AG04450 (cell line): ENCODE measurements around the gene INTS1. TPM values are rescaled to one million over a fixed set of nuclear protein-coding genes. Genes with fewer than 3 reads are reported as not detected.

Source experiments
- CTCF ChIA-PET: fragments of 300-600, 350-600 bp; formaldehyde crosslinking; extraction: SDS; loops from one replicate; lab custom pipeline; 2022; ENCODE audit warnings: antibody characterized with exemption, inconsistent platforms; lab: Charles Lee
- POLR2A ChIA-PET: fragments of 350-600 bp; formaldehyde crosslinking; extraction: SDS; loops from one replicate; lab custom pipeline; 2021; ENCODE audit warnings: antibody characterized with exemption, inconsistent platforms; lab: Yijun Ruan, JAX
- DNase-seq: peaks from one replicate; pipeline ENCODE4 v3.0.0-alpha.2; 2011; ENCODE audit warnings: low read depth, low spot score
- H3K27ac ChIP-seq: one replicate; pipeline ENCODE4 v1.5.1; 2012; ENCODE audit warnings: low read depth, low read length, control low read depth
- H3K27me3 ChIP-seq: one replicate; pipeline ENCODE4 v1.6.0; 2012; ENCODE audit warnings: low read length; ENCODE audit not compliant: control insufficient read depth, insufficient read depth
- H3K4me3 ChIP-seq: 2 replicates; pipeline ENCODE4 v1.5.1; 2011; ENCODE audit warnings: mild to moderate bottlenecking, low read depth, low read length, control low read depth
- H3K9me3 ChIP-seq: 2 replicates; pipeline ENCODE4 v1.5.1; 2012; ENCODE audit warnings: low read length; ENCODE audit not compliant: control insufficient read depth, insufficient read depth
- CTCF ChIP-seq: IDR thresholded peaks from 2 replicates; pipeline ENCODE4 v1.5.1; 2011; ENCODE audit warnings: low read depth, low read length, control low read depth, inconsistent platforms
- polyA plus RNA-seq: library from polyadenylated mRNA; depleted of rRNA; stranded (reverse); fragments of >200 nt; gene quantifications from 2 replicates; pipeline ENCODE4 v1.2.3, GENCODE V29; 2011

Gene INTS1
- polyA plus RNA-seq, 1 experiment: 9.0 TPM

- no peak overlapping the region for H3K27ac ChIP-seq
- H3K4me3 ChIP-seq: no peak overlapping the region
- ChIA-PET CTCF (no interaction called here), POLR2A (no interaction called here)
- H3K27me3 ChIP-seq: no peaks in the 10 kb centered on the region
- no peaks in the 10 kb centered on the region; the same call in 1 of the 2 replicates for H3K9me3 ChIP-seq
- no peak for DNase-seq
- TF ChIP-seq CTCF: no peak
These were observed 9.7 kb downstream of the INTS1 start for GRCh38 chr7:1494447-1494846.

GRCh38 chr7:1493571-1493970 is 10.6 kb downstream of the INTS1 start:
- Histone ChIP-seq H3K9me3 (no peaks in the 10 kb centered on the region; the same call in 1 of the 2 replicates), H3K27ac (no peak overlapping the region), H3K4me3 (no peak overlapping the region), H3K27me3 (no peaks in the 10 kb centered on the region)
- ChIA-PET CTCF (no interaction called here), POLR2A (no interaction called here)
- DNase-seq: no peak
- no peak for TF ChIP-seq CTCF

GRCh38 chr7:1493129-1493528 is 11.1 kb downstream of the INTS1 start:
- Histone ChIP-seq H3K4me3 (no peak overlapping the region), H3K27ac (no peak overlapping the region), H3K27me3 (no peaks in the 10 kb centered on the region), H3K9me3 (no peaks in the 10 kb centered on the region; the same call in 1 of the 2 replicates)
- TF ChIP-seq CTCF: no peak
- ChIA-PET CTCF (no interaction called here), POLR2A (no interaction called here)
- DNase-seq: no peak

- no peak overlapping the region for H3K27ac ChIP-seq
- no peaks in the 10 kb centered on the region for H3K27me3 ChIP-seq
- no peak for DNase-seq
- no peak for TF ChIP-seq CTCF
- POLR2A ChIA-PET: no interaction called here
- no peaks in the 10 kb centered on the region; the same call in 1 of the 2 replicates for H3K9me3 ChIP-seq
- CTCF ChIA-PET: no interaction called here
- no peak overlapping the region for H3K4me3 ChIP-seq
These were observed 11.5 kb downstream of the INTS1 start for GRCh38 chr7:1492640-1493039.

- no peak for DNase-seq
- Histone ChIP-seq H3K4me3 (no peak overlapping the region), H3K9me3 (no peaks in the 10 kb centered on the region; the same call in 1 of the 2 replicates), H3K27me3 (no peaks in the 10 kb centered on the region), H3K27ac (no peak overlapping the region)
- ChIA-PET POLR2A (no interaction called here), CTCF (no interaction called here)
- no peak for TF ChIP-seq CTCF
These were observed 12.0 kb downstream of the INTS1 start for GRCh38 chr7:1492221-1492620.
